Middle frontal gyrus (tissue), 1 donor: ENCODE data around the gene ARFGEF2.
"Not testable (repeated sequence)": the region's sequence is repeated elsewhere in the genome, so short reads cannot be mapped to it uniquely, and the experiment has no call there.

Source experiments
- DNase-seq: peaks from one replicate; pipeline ENCODE4 v3.0.0-alpha.2; 2015; ENCODE audit warnings: low spot score; ENCODE audit errors: extremely low spot score

ARFGEF2 gene

GRCh38 chr20:49063279-49063678 is 141.8 kb downstream of the ARFGEF2 start:
- DNase-seq = no peak

- no peak for DNase-seq
These were observed 153.0 kb downstream of the ARFGEF2 start for GRCh38 chr20:49074521-49074920.

GRCh38 chr20:49078310-49078709 is 156.8 kb downstream of the ARFGEF2 start:
- no peak for DNase-seq

- not testable (repeated sequence) for DNase-seq
These were observed 160.8 kb downstream of the ARFGEF2 start for GRCh38 chr20:49082295-49082694.
